CD4-positive, alpha-beta T cell treated with Interleukin-10 for 1 hour (primary cell): ENCODE results near the gene COL13A1.
A peak's percentile ranks its signal among the peaks of the same experiment; 100 is the strongest.

Experiments
- DNase-seq: peaks from one replicate; pipeline ENCODE4 v3.0.0-alpha.2; 2020

The COL13A1 gene

GRCh38 chr10:69913606-69914382 is 112.1 kb downstream of the COL13A1 start:
- no peak for DNase-seq

- DNase-seq = peak; percentile 44
These were observed 112.9 kb downstream of the COL13A1 start for GRCh38 chr10:69914398-69915214.

DNA sequence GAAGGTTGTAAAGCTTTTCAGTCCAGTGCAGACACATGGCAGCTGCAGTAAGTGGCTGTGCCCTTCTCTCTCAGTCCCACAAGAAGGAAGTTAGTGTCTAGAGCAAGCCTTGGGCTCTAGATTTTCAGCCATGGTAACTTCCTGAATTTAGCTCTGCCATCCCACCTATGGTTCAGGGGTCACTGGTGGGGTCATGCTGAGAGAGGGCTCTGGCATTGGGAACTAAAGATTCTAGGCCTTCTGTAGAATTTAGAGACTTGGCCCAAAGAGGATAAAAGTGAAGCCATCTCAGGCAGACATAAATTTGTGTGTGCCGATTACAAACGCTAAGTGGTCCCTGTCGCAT is 113.5 kb downstream of the COL13A1 start:
- DNase-seq = no peak

GRCh38 chr10:69916118-69916517 is 114.4 kb downstream of the COL13A1 start:
- no peak for DNase-seq

- DNase-seq = no peak
These were observed 116.3 kb downstream of the COL13A1 start for GRCh38 chr10:69918036-69918435.

- DNase-seq = no peak
These were observed 117.5 kb downstream of the COL13A1 start for GRCh38 chr10:69919250-69919649.

- DNase-seq = no peak
These were observed 123.4 kb downstream of the COL13A1 start for GRCh38 chr10:69925111-69925510.

GRCh38 chr10:69928339-69928738 is 126.6 kb downstream of the COL13A1 start:
- no peak for DNase-seq

DNA sequence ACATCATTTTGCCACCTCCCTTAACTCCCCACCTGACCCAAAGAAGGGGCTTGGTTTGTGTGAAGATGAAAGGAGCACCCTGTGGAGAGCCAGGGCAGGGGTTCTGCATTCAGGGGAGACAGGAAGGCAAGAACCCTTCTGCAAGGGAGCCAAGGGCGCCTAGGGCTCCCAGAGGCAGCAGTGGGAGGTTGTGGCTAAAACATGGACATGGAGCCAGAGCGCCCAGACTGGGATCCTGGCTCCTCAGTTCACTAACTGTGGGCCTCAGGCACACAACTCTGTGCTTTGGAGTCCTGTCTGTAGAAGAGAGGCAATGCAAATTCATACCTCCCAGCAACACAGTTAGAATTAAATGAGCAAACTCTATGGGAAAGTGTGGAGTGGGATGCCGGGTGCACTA is 127.9 kb downstream of the COL13A1 start:
- no peak for DNase-seq

- no peak for DNase-seq
These were observed 133.1 kb downstream of the COL13A1 start for GRCh38 chr10:69934768-69935167.

- DNase-seq = peak; percentile 3
These were observed 134.4 kb downstream of the COL13A1 start for GRCh38 chr10:69936091-69936490.

GRCh38 chr10:69938541-69938991 is 136.9 kb downstream of the COL13A1 start:
- no peak for DNase-seq

DNA sequence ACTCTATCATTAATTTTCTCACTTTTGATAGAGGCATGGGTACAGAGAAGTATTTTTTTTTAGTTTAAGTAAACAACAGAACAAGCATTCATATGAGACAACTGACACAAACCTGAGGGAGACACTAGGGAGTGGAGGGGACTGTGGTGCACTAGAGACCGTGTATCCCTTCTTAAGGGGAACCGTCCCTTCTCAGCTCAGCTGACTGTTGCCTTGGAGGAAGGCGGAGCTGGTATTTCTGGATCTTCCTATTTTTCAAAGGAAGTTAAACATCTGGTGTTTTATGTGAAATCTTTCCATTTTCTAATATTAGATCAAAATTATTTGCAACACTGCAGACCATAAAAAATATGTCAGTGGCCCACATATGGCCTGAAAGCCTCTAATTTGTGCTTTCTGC is 137.4 kb downstream of the COL13A1 start:
- DNase-seq = no peak

GRCh38 chr10:69939481-69939880 is 137.8 kb downstream of the COL13A1 start:
- DNase-seq = no peak

- no peak for DNase-seq
These were observed 140.0 kb downstream of the COL13A1 start for GRCh38 chr10:69941730-69942129.

- DNase-seq = no peak
These were observed 141.7 kb downstream of the COL13A1 start for GRCh38 chr10:69943292-69943820.

DNA sequence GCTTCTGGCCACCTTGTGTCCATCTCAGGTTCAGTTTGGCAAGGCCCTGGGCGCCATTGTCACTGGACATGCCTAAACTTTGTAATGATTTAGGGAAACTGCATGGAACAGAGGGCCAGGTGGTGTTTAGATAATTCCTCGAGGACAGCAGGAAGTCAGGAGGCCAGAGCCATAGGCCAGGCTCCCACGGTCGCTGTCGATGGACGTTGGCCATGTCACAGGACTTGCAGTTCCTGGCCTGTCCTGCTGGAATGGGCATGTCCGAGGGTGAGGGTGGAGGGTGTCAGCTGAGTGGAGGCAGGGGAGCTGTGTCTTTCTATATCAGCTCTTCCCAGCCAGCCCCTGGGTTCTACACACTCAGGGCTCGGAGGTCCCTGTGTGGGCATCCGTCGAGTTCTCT is 143.1 kb downstream of the COL13A1 start:
- DNase-seq = no peak

DNA sequence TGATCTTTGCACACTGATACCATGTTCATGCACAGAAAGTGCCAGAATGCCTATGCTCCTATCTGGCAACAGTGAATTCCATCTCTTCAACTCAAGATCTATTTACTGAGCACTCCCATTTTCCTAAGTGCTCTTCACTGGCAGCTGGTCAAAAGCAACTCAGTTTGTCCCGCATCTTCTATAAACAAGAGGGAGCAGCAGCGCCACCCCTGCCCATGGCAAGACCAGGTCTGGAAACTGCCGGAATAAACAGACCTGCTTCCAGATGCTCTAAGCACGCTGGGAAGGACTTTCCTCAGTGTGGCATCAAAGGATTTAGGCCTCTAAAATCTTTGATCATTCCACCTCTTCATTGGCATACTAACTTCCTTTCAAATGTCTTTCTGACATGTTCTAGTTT is 146.6 kb downstream of the COL13A1 start:
- DNase-seq = no peak

- no peak for DNase-seq
These were observed 148.1 kb downstream of the COL13A1 start for GRCh38 chr10:69949770-69950169.

- DNase-seq = no peak
These were observed 150.0 kb downstream of the COL13A1 start for GRCh38 chr10:69951658-69952057.

DNA sequence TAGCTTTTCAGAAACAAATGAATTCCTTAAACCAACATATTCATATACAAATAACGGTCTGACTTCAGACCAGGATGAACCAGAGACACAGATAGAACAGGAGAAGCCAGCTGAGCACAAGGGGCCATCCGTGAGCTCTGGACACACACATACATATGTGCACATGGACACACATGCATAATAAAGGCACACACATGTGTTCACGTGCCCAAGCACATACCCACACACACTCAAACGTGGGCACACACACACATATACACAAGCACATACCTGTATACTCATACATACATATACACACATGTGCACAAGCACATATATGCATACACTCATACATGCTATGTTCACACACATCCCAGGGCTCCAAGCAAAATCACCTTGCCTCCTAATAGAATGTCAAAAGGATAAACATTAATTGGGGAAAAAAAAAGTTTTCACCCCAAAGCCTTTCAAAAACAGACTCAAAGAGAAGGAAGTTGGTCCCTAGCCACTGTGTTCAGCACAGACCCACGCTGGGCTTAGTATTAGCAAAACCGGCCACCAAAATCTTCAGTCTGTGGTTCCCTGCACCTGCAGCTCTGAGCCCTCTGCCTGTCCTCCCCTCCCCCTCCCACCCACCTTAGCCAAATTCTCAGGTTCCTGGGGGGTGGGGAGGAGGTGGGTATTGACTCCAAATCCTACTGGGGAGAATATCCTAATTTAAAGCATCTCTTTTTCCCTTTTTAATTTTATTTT is 150.5 kb downstream of the COL13A1 start:
- DNase-seq = no peak

DNA sequence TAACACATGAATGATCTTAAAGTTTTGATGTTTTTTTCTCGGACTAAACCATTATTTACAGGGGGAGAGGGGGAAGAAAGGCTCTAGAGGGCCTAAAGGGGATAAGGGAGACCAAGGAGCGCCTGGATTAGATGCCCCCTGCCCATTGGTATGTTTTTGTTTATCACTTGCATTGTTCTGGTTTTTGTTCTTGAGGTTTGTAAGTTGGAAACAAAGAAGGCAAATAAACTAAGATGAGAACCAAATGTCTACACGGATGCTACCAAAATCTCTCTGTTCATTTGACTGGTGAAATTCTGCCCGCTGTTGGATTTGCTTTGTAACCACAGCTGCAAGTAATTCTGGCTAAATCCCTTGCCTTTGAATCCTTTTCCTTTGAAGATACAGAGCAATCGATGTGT is 151.1 kb downstream of the COL13A1 start:
- no peak for DNase-seq

- DNase-seq = no peak
These were observed 152.1 kb downstream of the COL13A1 start for GRCh38 chr10:69953851-69954250.
